Measurements from ENCODE around the gene LIMK1. TPM values are rescaled to one million over a fixed set of nuclear protein-coding genes. Genes with fewer than 3 reads are reported as not detected.

LIMK1 gene
- total and polyA plus RNA-seq, 2 donors (not counting 3 experiments of a cell fraction or from before 2014, with no cell fraction given): 52.9 to 54.5 TPM

DNA sequence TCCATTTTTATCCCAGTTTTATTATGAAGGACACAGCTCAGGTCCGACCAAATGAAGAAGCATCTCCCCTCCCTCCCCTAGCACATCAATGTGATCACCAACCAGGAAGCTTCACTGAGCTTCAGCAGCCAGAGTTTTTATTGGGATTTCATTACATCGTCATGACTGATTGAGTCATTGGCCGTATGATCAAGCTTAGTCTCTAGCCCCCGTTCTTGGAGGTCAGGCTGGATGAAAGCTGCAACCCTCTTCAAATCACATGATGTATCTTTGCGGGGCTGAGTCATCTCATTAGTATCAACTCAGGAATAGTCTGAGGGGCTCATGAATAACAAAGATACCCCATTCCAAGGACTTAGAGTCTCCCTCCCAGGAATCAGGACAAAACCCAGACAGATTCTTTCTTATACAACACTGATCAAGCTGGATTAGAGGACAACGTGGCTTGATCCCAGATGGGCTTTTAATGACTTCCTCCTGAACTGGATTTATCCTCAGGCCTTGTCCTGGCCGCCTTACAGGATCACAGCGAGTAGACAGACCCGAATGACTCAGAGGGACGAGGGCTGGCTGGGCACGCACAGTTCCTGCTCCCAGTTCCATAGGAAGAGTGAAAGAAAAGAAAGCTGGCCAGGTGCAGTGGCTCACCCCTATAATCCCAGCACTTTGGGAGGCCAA, 14.5 kb downstream of the LIMK1 start:
- CTCF ChIA-PET: interaction anchor here (1.0 to 1.4 kb wide), 8 partner anchors 9 to 303 kb away, joined by 3 to 10 read pairs (median 3); partner anchors contain the start of gene LIMK1
- Histone ChIP-seq H3K4me3 (replicated peaks in 1 of 3; ENCODE audit: insufficient read depth in 1 of 3, low read depth in 1 of 3, low read length in 3 of 3) (no peak overlapping the region), H3K4me1 (ENCODE audit: control insufficient read depth, extremely low read depth, insufficient read depth, low read length) (peaks cover 26% of the 10 kb centered on the region), H3K27me3 (ENCODE audit: control insufficient read depth in 2 of 2, insufficient read depth in 2 of 2, low read length in 2 of 2) (no peaks in the 10 kb centered on the region), H3K9me1 (replicated peaks; ENCODE audit: control insufficient read depth, extremely low read depth, insufficient read depth, low read length) (no peaks in the 10 kb centered on the region), H3K9ac (replicated peaks; ENCODE audit: extremely low read depth, insufficient read depth, low read length) (peak overlapping the region; percentile 51), H3K27ac (ENCODE audit: insufficient read depth, low read depth, low read length) (peak overlapping the region; percentile 90), H3K4me2 (ENCODE audit: insufficient read depth, low read length) (no peak overlapping the region), H3K9me3 (replicated peaks; ENCODE audit: control insufficient read depth, insufficient read depth, low read length) (no peaks in the 10 kb centered on the region), H4K20me1 (replicated peaks; ENCODE audit: control insufficient read depth, extremely low read depth, insufficient read depth, low read length) (no peaks in the 10 kb centered on the region), H3K36me3 (ENCODE audit: control insufficient read depth in 2 of 2, extremely low read depth in 1 of 2, insufficient read depth in 2 of 2, low read length in 2 of 2) (peaks cover 4 to 14% of the 10 kb centered on the region in 2 experiments), H3K79me2 (ENCODE audit: control insufficient read depth, insufficient read depth, low read length) (no peaks in the 10 kb centered on the region), H2AFZ (ENCODE audit: low read depth, low read length) (no peak overlapping the region)
- TF ChIP-seq GATA2 (IDR thresholded peaks at IDR 0.05; ENCODE audit: insufficient read depth, insufficient read length, low read depth, low read length) (no peak), EZH2 (IDR thresholded peaks at IDR 0.05; ENCODE audit: borderline replicate concordance, low read depth, low read length, severe bottlenecking) (no peak), FOS (IDR thresholded peaks at IDR 0.05; ENCODE audit: borderline replicate concordance, insufficient read depth, low read length) (no peak), POLR2A (IDR thresholded peaks at IDR 0.05; ENCODE audit: low read depth, low read length) (no peak), POLR2AphosphoS5 (IDR thresholded peaks at IDR 0.05; ENCODE audit: insufficient read depth, low read depth, low read length) (peak; percentile 1), MYC (IDR thresholded peaks at IDR 0.05; ENCODE audit: low read depth, low read length) (no peak)
- TF ChIP-seq, protein P1, sequence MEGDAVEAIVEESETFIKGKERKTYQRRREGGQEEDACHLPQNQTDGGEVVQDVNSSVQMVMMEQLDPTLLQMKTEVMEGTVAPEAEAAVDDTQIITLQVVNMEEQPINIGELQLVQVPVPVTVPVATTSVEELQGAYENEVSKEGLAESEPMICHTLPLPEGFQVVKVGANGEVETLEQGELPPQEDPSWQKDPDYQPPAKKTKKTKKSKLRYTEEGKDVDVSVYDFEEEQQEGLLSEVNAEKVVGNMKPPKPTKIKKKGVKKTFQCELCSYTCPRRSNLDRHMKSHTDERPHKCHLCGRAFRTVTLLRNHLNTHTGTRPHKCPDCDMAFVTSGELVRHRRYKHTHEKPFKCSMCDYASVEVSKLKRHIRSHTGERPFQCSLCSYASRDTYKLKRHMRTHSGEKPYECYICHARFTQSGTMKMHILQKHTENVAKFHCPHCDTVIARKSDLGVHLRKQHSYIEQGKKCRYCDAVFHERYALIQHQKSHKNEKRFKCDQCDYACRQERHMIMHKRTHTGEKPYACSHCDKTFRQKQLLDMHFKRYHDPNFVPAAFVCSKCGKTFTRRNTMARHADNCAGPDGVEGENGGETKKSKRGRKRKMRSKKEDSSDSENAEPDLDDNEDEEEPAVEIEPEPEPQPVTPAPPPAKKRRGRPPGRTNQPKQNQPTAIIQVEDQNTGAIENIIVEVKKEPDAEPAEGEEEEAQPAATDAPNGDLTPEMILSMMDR (IDR thresholded peaks at IDR 0.05; ENCODE audit: extremely low read depth in 1 of 2, insufficient read depth in 1 of 2, low read depth in 1 of 2, low read length in 2 of 2): no peak
- DNase-seq (ENCODE audit: low read depth, low spot score) (peak; percentile 62), FAIRE-seq (peak; percentile 90)
- no TSS peak for BruUV-seq (replicated peaks)
- dilution Hi-C loops (cut with MboI; ENCODE audit: extremely low pct_ligation_motif_present, low sequenced_read_pairs) (no loop called here), intact Hi-C loops (cut with micrococcal nuclease) (loop anchor here (10.0 kb wide), 1 partner anchor 177 kb away; no protein-coding TSS in a partner anchor)
- POLR2A ChIA-PET: no interaction called here
